ENCODE measurements around the gene BTBD6.

BTBD6 gene

GRCh38 chr14:105211758-105212089 lies 36.6 kb upstream of the BTBD6 start:
- DNase-seq = no peak

- no peak for DNase-seq
Observed at GRCh38 chr14:105212541-105213300, 35.6 kb upstream of the BTBD6 start.

- no peak for DNase-seq
Observed at GRCh38 chr14:105213361-105213760, 35.0 kb upstream of the BTBD6 start.

- no peak for DNase-seq
Observed at GRCh38 chr14:105214324-105214915, 33.9 kb upstream of the BTBD6 start.

- DNase-seq = no peak
Observed at GRCh38 chr14:105215602-105216001, 32.7 kb upstream of the BTBD6 start.

- no peak for DNase-seq
Observed at GRCh38 chr14:105216490-105217247, 31.7 kb upstream of the BTBD6 start.

- no peak for DNase-seq
Observed at GRCh38 chr14:105217774-105218173, 30.6 kb upstream of the BTBD6 start.

- DNase-seq = no peak
Observed at GRCh38 chr14:105218611-105219010, 29.7 kb upstream of the BTBD6 start.

GRCh38 chr14:105219043-105219612 lies 29.2 kb upstream of the BTBD6 start:
- DNase-seq = no peak

- no peak for DNase-seq
Observed at GRCh38 chr14:105219753-105220152, 28.6 kb upstream of the BTBD6 start.

GRCh38 chr14:105220699-105221597 lies 27.4 kb upstream of the BTBD6 start:
- DNase-seq = no peak

- no peak for DNase-seq
Observed at GRCh38 chr14:105221598-105222178, 26.6 kb upstream of the BTBD6 start.

GRCh38 chr14:105223260-105223659 lies 25.1 kb upstream of the BTBD6 start:
- no peak for DNase-seq

- no peak for DNase-seq
Observed at GRCh38 chr14:105223770-105224544, 24.4 kb upstream of the BTBD6 start.

- DNase-seq = no peak
Observed at GRCh38 chr14:105224845-105225570, 23.3 kb upstream of the BTBD6 start.

- DNase-seq = no peak
Observed at GRCh38 chr14:105226198-105226597, 22.1 kb upstream of the BTBD6 start.

- DNase-seq = no peak
Observed at GRCh38 chr14:105227346-105227745, 21.0 kb upstream of the BTBD6 start.

GRCh38 chr14:105228562-105228961 lies 19.8 kb upstream of the BTBD6 start:
- DNase-seq = no peak

- no peak for DNase-seq
Observed at GRCh38 chr14:105229099-105229655, 19.2 kb upstream of the BTBD6 start.

- DNase-seq = no peak
Observed at GRCh38 chr14:105240811-105241576, 7.3 kb upstream of the BTBD6 start.
